ENCODE measurements around the gene DAW1. TPM values are rescaled to one million over a fixed set of nuclear protein-coding genes. Genes with fewer than 3 reads are reported as not detected.

The DAW1 gene
- total and polyA plus RNA-seq, 2 of the 13 experiments (the other 11 are each of a cell fraction or from before 2014, with no cell fraction given) = not detected

DNA sequence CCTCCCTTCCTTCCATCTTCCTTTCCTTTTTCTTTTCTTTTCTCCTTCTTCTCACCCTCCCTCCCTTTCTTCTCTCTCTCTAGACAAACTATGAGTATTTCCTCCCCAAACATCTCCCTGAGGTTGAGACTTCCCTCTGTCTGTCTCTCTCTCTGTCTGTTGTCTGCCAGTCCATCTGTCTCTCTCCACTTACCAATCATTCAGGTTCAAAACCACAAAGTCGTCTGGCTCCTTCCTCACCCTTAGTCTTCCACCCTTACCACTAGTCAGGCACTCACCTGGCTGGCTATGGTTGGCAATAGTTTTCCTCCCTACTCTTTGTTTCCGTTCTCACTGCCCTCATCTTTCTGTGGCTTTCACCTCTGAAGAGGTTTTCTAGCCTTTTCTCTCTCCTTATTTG is 44.9 kb upstream of the DAW1 start:
- Histone ChIP-seq H3K36me3 (replicated peaks in 1 of 2; ENCODE audit: control insufficient read depth in 1 of 2, insufficient read depth in 2 of 2, low read length in 2 of 2) (no peaks in the 10 kb centered on the region), H4K20me1 (ENCODE audit: insufficient read depth, low read length) (no peaks in the 10 kb centered on the region), H3K9me3 (ENCODE audit: low read length) (no peaks in the 10 kb centered on the region), H3K4me1 (ENCODE audit: insufficient read depth, low read length) (peaks cover 50% of the 10 kb centered on the region), H3K4me3 (replicated peaks in 1 of 3; ENCODE audit: insufficient read depth in 1 of 3, low read depth in 2 of 3, low read length in 3 of 3) (no peak overlapping the region), H3K27me3 (ENCODE audit: control insufficient read depth in 1 of 2, insufficient read depth in 2 of 2, low read length in 2 of 2) (no peaks in the 10 kb centered on the region), H3K9ac (ENCODE audit: insufficient read depth, low read depth, low read length) (no peak overlapping the region), H2AFZ (ENCODE audit: low read length) (no peak overlapping the region), H3K79me2 (ENCODE audit: insufficient read depth, low read length) (no peaks in the 10 kb centered on the region), H3K4me2 (ENCODE audit: low read depth, low read length) (no peak overlapping the region), H3K27ac (ENCODE audit: extremely low read length, insufficient read depth, low read length) (no peak overlapping the region)
- intact Hi-C loops (cut with micrococcal nuclease; ENCODE audit: unreplicated experiment) (no loop called here), in situ Hi-C loops (cut with HindIII; ENCODE audit: extremely low pct_ligation_motif_present, low pct_unique_long_range_greater_than_20kb) (no loop called here)
- TF ChIP-seq TCF7L2 (IDR thresholded peaks at IDR 0.05; ENCODE audit: low read depth, low read length) = no peak
- no peak for TF ChIP-seq ZNF724P (CRISPR knock-in tag; IDR thresholded peaks at IDR 0.05; ENCODE audit: borderline replicate concordance)
- TF ChIP-seq MXD1 (CRISPR knock-in tag; IDR thresholded peaks at IDR 0.05) = no peak
- TF ChIP-seq ZNF775 (CRISPR knock-in tag; IDR thresholded peaks at IDR 0.05; ENCODE audit: borderline replicate concordance) = no peak
- TF ChIP-seq MXD3 (CRISPR knock-in tag; IDR thresholded peaks at IDR 0.05) = no peak
- no peak for TF ChIP-seq ZNF354B (CRISPR knock-in tag; IDR thresholded peaks at IDR 0.05)
- TF ChIP-seq NONO (IDR thresholded peaks at IDR 0.05) = no peak
- no peak for TF ChIP-seq NONO (CRISPR knock-in tag; conservative IDR thresholded peaks at IDR 0.05)
- no peak for TF ChIP-seq PHB2 (IDR thresholded peaks at IDR 0.05; ENCODE audit: partially characterized antibody)
- TF ChIP-seq, protein P1, sequence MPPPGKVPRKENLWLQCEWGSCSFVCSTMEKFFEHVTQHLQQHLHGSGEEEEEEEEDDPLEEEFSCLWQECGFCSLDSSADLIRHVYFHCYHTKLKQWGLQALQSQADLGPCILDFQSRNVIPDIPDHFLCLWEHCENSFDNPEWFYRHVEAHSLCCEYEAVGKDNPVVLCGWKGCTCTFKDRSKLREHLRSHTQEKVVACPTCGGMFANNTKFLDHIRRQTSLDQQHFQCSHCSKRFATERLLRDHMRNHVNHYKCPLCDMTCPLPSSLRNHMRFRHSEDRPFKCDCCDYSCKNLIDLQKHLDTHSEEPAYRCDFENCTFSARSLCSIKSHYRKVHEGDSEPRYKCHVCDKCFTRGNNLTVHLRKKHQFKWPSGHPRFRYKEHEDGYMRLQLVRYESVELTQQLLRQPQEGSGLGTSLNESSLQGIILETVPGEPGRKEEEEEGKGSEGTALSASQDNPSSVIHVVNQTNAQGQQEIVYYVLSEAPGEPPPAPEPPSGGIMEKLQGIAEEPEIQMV (CRISPR knock-in tag; IDR thresholded peaks at IDR 0.05; ENCODE audit: low read depth) = no peak
- TF ChIP-seq, protein P2, sequence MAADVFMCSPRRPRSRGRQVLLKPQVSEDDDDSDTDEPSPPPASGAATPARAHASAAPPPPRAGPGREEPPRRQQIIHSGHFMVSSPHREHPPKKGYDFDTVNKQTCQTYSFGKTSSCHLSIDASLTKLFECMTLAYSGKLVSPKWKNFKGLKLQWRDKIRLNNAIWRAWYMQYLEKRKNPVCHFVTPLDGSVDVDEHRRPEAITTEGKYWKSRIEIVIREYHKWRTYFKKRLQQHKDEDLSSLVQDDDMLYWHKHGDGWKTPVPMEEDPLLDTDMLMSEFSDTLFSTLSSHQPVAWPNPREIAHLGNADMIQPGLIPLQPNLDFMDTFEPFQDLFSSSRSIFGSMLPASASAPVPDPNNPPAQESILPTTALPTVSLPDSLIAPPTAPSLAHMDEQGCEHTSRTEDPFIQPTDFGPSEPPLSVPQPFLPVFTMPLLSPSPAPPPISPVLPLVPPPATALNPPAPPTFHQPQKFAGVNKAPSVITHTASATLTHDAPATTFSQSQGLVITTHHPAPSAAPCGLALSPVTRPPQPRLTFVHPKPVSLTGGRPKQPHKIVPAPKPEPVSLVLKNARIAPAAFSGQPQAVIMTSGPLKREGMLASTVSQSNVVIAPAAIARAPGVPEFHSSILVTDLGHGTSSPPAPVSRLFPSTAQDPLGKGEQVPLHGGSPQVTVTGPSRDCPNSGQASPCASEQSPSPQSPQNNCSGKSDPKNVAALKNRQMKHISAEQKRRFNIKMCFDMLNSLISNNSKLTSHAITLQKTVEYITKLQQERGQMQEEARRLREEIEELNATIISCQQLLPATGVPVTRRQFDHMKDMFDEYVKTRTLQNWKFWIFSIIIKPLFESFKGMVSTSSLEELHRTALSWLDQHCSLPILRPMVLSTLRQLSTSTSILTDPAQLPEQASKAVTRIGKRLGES (CRISPR knock-in tag; IDR thresholded peaks at IDR 0.05; ENCODE audit: borderline replicate concordance) = no peak
- no peak for TF ChIP-seq ZFP62 (CRISPR knock-in tag; IDR thresholded peaks at IDR 0.05)
- no peak for TF ChIP-seq GABPA (IDR thresholded peaks at IDR 0.05; ENCODE audit: low read depth, low read length)
- no peak for TF ChIP-seq GABPA (CRISPR knock-in tag; IDR thresholded peaks at IDR 0.05; ENCODE audit: low read depth)
- POLR2A ChIA-PET = interaction anchor here (1.1 kb wide), 1 partner anchor 8 kb away, joined by 3 read pairs; no protein-coding TSS in a partner anchor
- 16% methylated on average over 2 of the region's 2 CpGs for WGBS (ENCODE audit: low lambda C conversion rate)
- FAIRE-seq (no peak), DNase-seq (ENCODE audit: low spot score) (no peak), ATAC-seq (no peak)
- CTCF ChIA-PET (ENCODE audit: low intra/inter-chr PET ratio, low total read pairs) = no interaction called here
- BruUV-seq (replicated peaks) = no TSS peak

Measured in HepG2 (cell line).